ENCODE data around the gene PRKN. TPM values are rescaled to one million over a fixed set of nuclear protein-coding genes. Genes with fewer than 3 reads are reported as not detected.

Gene PRKN
- total and polyA plus RNA-seq, 4 experiments from 2014 or later: 0.50 to 5.3 (median 2.9) TPM

- no peaks in the 10 kb centered on the region for H3K27me3 Mint-ChIP-seq
- ChIA-PET POLR2A (ENCODE audit: partially characterized antibody) (no interaction called here), CTCF (ENCODE audit: partially characterized antibody) (no interaction called here)
- no peaks in the 10 kb centered on the region for H3K27me3 ChIP-seq (ENCODE audit: insufficient read depth, low read length)
- H3K4me1 Mint-ChIP-seq: no peaks in the 10 kb centered on the region
- H3K4me3 Mint-ChIP-seq: no peak overlapping the region
- intact Hi-C loops (cut with micrococcal nuclease): no loop called here
- no peak for DNase-seq
- no peaks in the 10 kb centered on the region for H3K36me3 Mint-ChIP-seq
- no peaks in the 10 kb centered on the region for H3K36me3 ChIP-seq (ENCODE audit: insufficient read depth, low read length)
- H3K4me1 ChIP-seq (ENCODE audit: insufficient read depth, low read length): no peaks in the 10 kb centered on the region
- H3K27ac Mint-ChIP-seq: no peak overlapping the region
- H3K27ac ChIP-seq (ENCODE audit: low read depth, low read length): no peak overlapping the region
- H3K9me3 ChIP-seq (ENCODE audit: control insufficient read depth in 1 of 2, low read length in 2 of 2): peaks cover 0 to 3% of the 10 kb centered on the region in 2 donors
- H3K9me3 Mint-ChIP-seq: peaks cover 0 to 2% (median 0%) of the 10 kb centered on the region in 8 donors
- no peak overlapping the region for H3K4me3 ChIP-seq (ENCODE audit: low read length in 2 of 2)
Observed at GRCh38 chr6:162306616-162307015, 420.9 kb downstream of the PRKN start.

- no peak overlapping the region for H3K27ac Mint-ChIP-seq
- POLR2A ChIA-PET (ENCODE audit: partially characterized antibody): no interaction called here
- DNase-seq: no peak
- H3K9me3 Mint-ChIP-seq: peaks cover 0 to 5% (median 0%) of the 10 kb centered on the region in 8 donors
- Histone ChIP-seq H3K27me3 (ENCODE audit: insufficient read depth, low read length) (no peaks in the 10 kb centered on the region), H3K27ac (ENCODE audit: low read depth, low read length) (no peak overlapping the region), H3K36me3 (ENCODE audit: insufficient read depth, low read length) (no peaks in the 10 kb centered on the region), H3K9me3 (ENCODE audit: control insufficient read depth in 1 of 2, low read length in 2 of 2) (no peaks in the 10 kb centered on the region), H3K4me3 (ENCODE audit: low read length in 2 of 2) (no peak overlapping the region), H3K4me1 (ENCODE audit: insufficient read depth, low read length) (no peaks in the 10 kb centered on the region)
- H3K4me1 Mint-ChIP-seq: no peaks in the 10 kb centered on the region
- H3K27me3 Mint-ChIP-seq: no peaks in the 10 kb centered on the region
- intact Hi-C loops (cut with micrococcal nuclease): no loop called here
- CTCF ChIA-PET (ENCODE audit: partially characterized antibody): no interaction called here
- no peak overlapping the region for H3K4me3 Mint-ChIP-seq
- no peaks in the 10 kb centered on the region for H3K36me3 Mint-ChIP-seq
Observed at GRCh38 chr6:162301128-162301527, 426.4 kb downstream of the PRKN start.

- H3K27ac ChIP-seq (ENCODE audit: low read depth, low read length): no peak overlapping the region
- H3K4me1 Mint-ChIP-seq: no peaks in the 10 kb centered on the region
- H3K27me3 ChIP-seq (ENCODE audit: insufficient read depth, low read length): no peaks in the 10 kb centered on the region
- no peaks in the 10 kb centered on the region for H3K4me1 ChIP-seq (ENCODE audit: insufficient read depth, low read length)
- no peaks in the 10 kb centered on the region for H3K9me3 ChIP-seq (ENCODE audit: control insufficient read depth in 1 of 2, low read length in 2 of 2)
- POLR2A ChIA-PET (ENCODE audit: partially characterized antibody): no interaction called here
- H3K36me3 Mint-ChIP-seq: no peaks in the 10 kb centered on the region
- no peak overlapping the region for H3K4me3 ChIP-seq (ENCODE audit: low read length in 2 of 2)
- no peaks in the 10 kb centered on the region for H3K36me3 ChIP-seq (ENCODE audit: insufficient read depth, low read length)
- no peaks in the 10 kb centered on the region for H3K27me3 Mint-ChIP-seq
- H3K9me3 Mint-ChIP-seq: peaks cover 0 to 6% (median 2%) of the 10 kb centered on the region in 8 donors
- CTCF ChIA-PET (ENCODE audit: partially characterized antibody): no interaction called here
- intact Hi-C loops (cut with micrococcal nuclease): no loop called here
- DNase-seq: no peak
- H3K27ac Mint-ChIP-seq: no peak overlapping the region
- no peak overlapping the region for H3K4me3 Mint-ChIP-seq
Observed at GRCh38 chr6:162294029-162294428, 433.5 kb downstream of the PRKN start.

- intact Hi-C loops (cut with micrococcal nuclease): no loop called here
- no peak for DNase-seq
- H3K9me3 Mint-ChIP-seq: peaks cover 0 to 6% (median 2%) of the 10 kb centered on the region in 8 donors
Observed at GRCh38 chr6:162292915-162293314, 434.7 kb downstream of the PRKN start.

GRCh38 chr6:162290846-162291465 lies 436.6 kb downstream of the PRKN start:
- POLR2A ChIA-PET (ENCODE audit: partially characterized antibody): no interaction called here

More at GRCh38 chr6:162292915-162293314, 434.7 kb downstream of the PRKN start:
- Histone ChIP-seq H3K27ac (ENCODE audit: low read depth, low read length) (no peak overlapping the region), H3K9me3 (ENCODE audit: control insufficient read depth in 1 of 2, low read length in 2 of 2) (no peaks in the 10 kb centered on the region), H3K4me1 (ENCODE audit: insufficient read depth, low read length) (no peaks in the 10 kb centered on the region), H3K36me3 (ENCODE audit: insufficient read depth, low read length) (no peaks in the 10 kb centered on the region), H3K4me3 (ENCODE audit: low read length in 2 of 2) (no peak overlapping the region), H3K27me3 (ENCODE audit: insufficient read depth, low read length) (no peaks in the 10 kb centered on the region)
- POLR2A ChIA-PET (ENCODE audit: partially characterized antibody): no interaction called here
- H3K36me3 Mint-ChIP-seq: no peaks in the 10 kb centered on the region
- CTCF ChIA-PET (ENCODE audit: partially characterized antibody): no interaction called here
- H3K27me3 Mint-ChIP-seq: no peaks in the 10 kb centered on the region
- no peak overlapping the region for H3K4me3 Mint-ChIP-seq
- no peaks in the 10 kb centered on the region for H3K4me1 Mint-ChIP-seq
- no peak overlapping the region for H3K27ac Mint-ChIP-seq

GRCh38 chr6:162289972-162290371 lies 437.6 kb downstream of the PRKN start:
- Histone ChIP-seq H3K4me3 (ENCODE audit: low read length in 2 of 2) (no peak overlapping the region), H3K36me3 (ENCODE audit: insufficient read depth, low read length) (no peaks in the 10 kb centered on the region), H3K27ac (ENCODE audit: low read depth, low read length) (no peak overlapping the region), H3K9me3 (ENCODE audit: control insufficient read depth in 1 of 2, low read length in 2 of 2) (no peaks in the 10 kb centered on the region), H3K27me3 (ENCODE audit: insufficient read depth, low read length) (no peaks in the 10 kb centered on the region), H3K4me1 (ENCODE audit: insufficient read depth, low read length) (no peaks in the 10 kb centered on the region)
- POLR2A ChIA-PET (ENCODE audit: partially characterized antibody): no interaction called here
- H3K9me3 Mint-ChIP-seq: peaks cover 0 to 6% (median 2%) of the 10 kb centered on the region in 8 donors
- H3K4me3 Mint-ChIP-seq: no peak overlapping the region
- CTCF ChIA-PET (ENCODE audit: partially characterized antibody): no interaction called here
- no peaks in the 10 kb centered on the region for H3K4me1 Mint-ChIP-seq
- no peak for DNase-seq
- no peaks in the 10 kb centered on the region for H3K36me3 Mint-ChIP-seq
- no peak overlapping the region for H3K27ac Mint-ChIP-seq
- no peaks in the 10 kb centered on the region for H3K27me3 Mint-ChIP-seq
- intact Hi-C loops (cut with micrococcal nuclease): no loop called here

More at GRCh38 chr6:162290846-162291465, 436.6 kb downstream of the PRKN start:
- Mint-ChIP-seq H3K4me3 (no peak overlapping the region), H3K4me1 (no peaks in the 10 kb centered on the region), H3K27me3 (no peaks in the 10 kb centered on the region), H3K9me3 (peaks cover 0 to 6% (median 2%) of the 10 kb centered on the region in 8 donors), H3K36me3 (no peaks in the 10 kb centered on the region), H3K27ac (no peak overlapping the region)
- intact Hi-C loops (cut with micrococcal nuclease): no loop called here
- no peaks in the 10 kb centered on the region for H3K4me1 ChIP-seq (ENCODE audit: insufficient read depth, low read length)
- H3K4me3 ChIP-seq (ENCODE audit: low read length in 2 of 2): no peak overlapping the region
- no peaks in the 10 kb centered on the region for H3K27me3 ChIP-seq (ENCODE audit: insufficient read depth, low read length)
- H3K36me3 ChIP-seq (ENCODE audit: insufficient read depth, low read length): no peaks in the 10 kb centered on the region
- DNase-seq: no peak
- no peaks in the 10 kb centered on the region for H3K9me3 ChIP-seq (ENCODE audit: control insufficient read depth in 1 of 2, low read length in 2 of 2)
- H3K27ac ChIP-seq (ENCODE audit: low read depth, low read length): no peak overlapping the region
- CTCF ChIA-PET (ENCODE audit: partially characterized antibody): no interaction called here

GRCh38 chr6:162273986-162274385 lies 453.6 kb downstream of the PRKN start:
- H3K4me1 Mint-ChIP-seq: no peaks in the 10 kb centered on the region
- H3K4me1 ChIP-seq (ENCODE audit: insufficient read depth, low read length): no peaks in the 10 kb centered on the region
- no peaks in the 10 kb centered on the region for H3K36me3 Mint-ChIP-seq
- intact Hi-C loops (cut with micrococcal nuclease): no loop called here
- no peak overlapping the region for H3K4me3 Mint-ChIP-seq
- ChIA-PET POLR2A (ENCODE audit: partially characterized antibody) (no interaction called here), CTCF (ENCODE audit: partially characterized antibody) (no interaction called here)
- H3K36me3 ChIP-seq (ENCODE audit: insufficient read depth, low read length): no peaks in the 10 kb centered on the region
- DNase-seq: no peak
- no peaks in the 10 kb centered on the region for H3K27me3 Mint-ChIP-seq
- H3K4me3 ChIP-seq (ENCODE audit: low read length in 2 of 2): no peak overlapping the region
- no peak overlapping the region for H3K27ac ChIP-seq (ENCODE audit: low read depth, low read length)
- H3K27me3 ChIP-seq (ENCODE audit: insufficient read depth, low read length): no peaks in the 10 kb centered on the region
- H3K9me3 ChIP-seq (ENCODE audit: control insufficient read depth in 1 of 2, low read length in 2 of 2): no peaks in the 10 kb centered on the region
- H3K9me3 Mint-ChIP-seq: peaks cover 0 to 3% (median 0%) of the 10 kb centered on the region in 8 donors
- H3K27ac Mint-ChIP-seq: no peak overlapping the region

GRCh38 chr6:162271922-162272321 lies 455.6 kb downstream of the PRKN start:
- no peaks in the 10 kb centered on the region for H3K4me1 Mint-ChIP-seq
- H3K36me3 ChIP-seq (ENCODE audit: insufficient read depth, low read length): no peaks in the 10 kb centered on the region
- H3K27ac Mint-ChIP-seq: no peak overlapping the region
- H3K4me3 Mint-ChIP-seq: no peak overlapping the region
- no peaks in the 10 kb centered on the region for H3K27me3 ChIP-seq (ENCODE audit: insufficient read depth, low read length)
- H3K4me3 ChIP-seq (ENCODE audit: low read length in 2 of 2): no peak overlapping the region
- H3K36me3 Mint-ChIP-seq: no peaks in the 10 kb centered on the region
- DNase-seq: no peak
- intact Hi-C loops (cut with micrococcal nuclease): no loop called here
- no peak overlapping the region for H3K27ac ChIP-seq (ENCODE audit: low read depth, low read length)
- ChIA-PET POLR2A (ENCODE audit: partially characterized antibody) (no interaction called here), CTCF (ENCODE audit: partially characterized antibody) (no interaction called here)
- H3K9me3 ChIP-seq (ENCODE audit: control insufficient read depth in 1 of 2, low read length in 2 of 2): no peaks in the 10 kb centered on the region
- H3K4me1 ChIP-seq (ENCODE audit: insufficient read depth, low read length): no peaks in the 10 kb centered on the region
- H3K27me3 Mint-ChIP-seq: no peaks in the 10 kb centered on the region
- peaks cover 0 to 4% (median 0%) of the 10 kb centered on the region in 8 donors for H3K9me3 Mint-ChIP-seq
